ENCODE measurements around the gene IP6K2. TPM values are rescaled to one million over a fixed set of nuclear protein-coding genes. Genes with fewer than 3 reads are reported as not detected.

IP6K2 gene
- total RNA-seq, 1 donor from 2014 or later = 212 TPM

- no peak for TF ChIP-seq CTCF (IDR thresholded peaks at IDR 0.05; ENCODE audit: unreplicated experiment)
- Mint-ChIP-seq H3K9me3 (ENCODE audit: low read depth) (no peaks in the 10 kb centered on the region), H3K27me3 (peaks cover 7% of the 10 kb centered on the region), H3K4me3 (ENCODE audit: low read depth) (no peak overlapping the region), H3K4me1 (ENCODE audit: low read depth) (peaks cover 10% of the 10 kb centered on the region), H3K36me3 (ENCODE audit: insufficient read depth) (peaks cover 5% of the 10 kb centered on the region), H3K27ac (no peak overlapping the region)
- no peak for DNase-seq (ENCODE audit: low spot score, unreplicated experiment)
Measured at GRCh38 chr3:48639944-48640606, 76.9 kb downstream of the IP6K2 start.

Small RNAs within 50 kb of the gene (microRNA-seq; reads per million reads assigned to microRNA genes)
- gene MIR4793 (ENCODE audit: borderline number of aligned reads, unreplicated experiment) = not detected

Other genes starting within 250 kb of the IP6K2 start
- 157 and 162 TPM in 2 replicates for gene SHISA5, start 213.0 kb downstream of the IP6K2 start, total RNA-seq
- gene PFKFB4, start 160.4 kb downstream of the IP6K2 start, total RNA-seq = 39.7 and 45.0 TPM in 2 replicates
- gene UCN2, start 153.4 kb downstream of the IP6K2 start, total RNA-seq = 1.2 and 1.4 TPM in 2 replicates
- gene COL7A1, start 121.9 kb downstream of the IP6K2 start, total RNA-seq = 31.5 and 38.4 TPM in 2 replicates
- gene UQCRC1, start 107.6 kb downstream of the IP6K2 start, total RNA-seq = 209 and 219 TPM in 2 replicates
- gene TMEM89, start 95.5 kb downstream of the IP6K2 start, total RNA-seq = 0.49 TPM in 1 of 2 replicates, not detected in the other
- 31.0 and 35.9 TPM in 2 replicates for gene SLC26A6, start 81.8 kb downstream of the IP6K2 start, total RNA-seq
- 14.9 and 15.2 TPM in 2 replicates for gene CELSR3, start 54.3 kb downstream of the IP6K2 start, total RNA-seq
- 29.8 and 32.0 TPM in 2 replicates for gene NCKIPSD, start 31.3 kb downstream of the IP6K2 start, total RNA-seq
- gene PRKAR2A, start 130.7 kb upstream of the IP6K2 start, total RNA-seq = 30.0 and 34.5 TPM in 2 replicates
- 14.2 and 17.1 TPM in 2 replicates for gene SLC25A20, start 181.7 kb upstream of the IP6K2 start, total RNA-seq
- gene ARIH2, start 201.6 kb upstream of the IP6K2 start, total RNA-seq = 105 and 121 TPM in 2 replicates

Measured in progenitor cell of endocrine pancreas (in vitro differentiated cells).